ENCODE results near the gene MS4A7.
"Not testable (repeated sequence)": the region's sequence is repeated elsewhere in the genome, so short reads cannot be mapped to it uniquely, and the experiment has no call there.

The MS4A7 gene

DNA sequence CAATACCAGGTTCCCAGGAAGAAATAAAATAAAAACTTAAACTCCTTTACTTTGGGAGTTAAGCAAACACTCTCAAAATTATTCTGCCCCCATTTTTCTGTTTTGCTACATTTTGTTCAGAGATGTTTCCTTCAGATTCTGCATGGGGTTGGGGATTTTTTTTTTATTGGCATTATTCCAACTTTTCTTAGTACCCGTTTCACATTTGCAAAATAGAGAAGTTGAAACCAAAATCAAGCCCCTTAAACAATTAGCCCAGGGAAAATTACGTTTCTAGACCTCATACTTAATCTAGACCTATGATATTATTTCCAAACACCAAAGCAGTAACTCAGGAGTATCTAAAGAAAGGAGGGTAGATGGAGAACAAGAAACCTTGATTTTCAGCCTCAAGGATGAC, 20.6 kb upstream of the MS4A7 start:
- TF ChIP-seq, protein P1, sequence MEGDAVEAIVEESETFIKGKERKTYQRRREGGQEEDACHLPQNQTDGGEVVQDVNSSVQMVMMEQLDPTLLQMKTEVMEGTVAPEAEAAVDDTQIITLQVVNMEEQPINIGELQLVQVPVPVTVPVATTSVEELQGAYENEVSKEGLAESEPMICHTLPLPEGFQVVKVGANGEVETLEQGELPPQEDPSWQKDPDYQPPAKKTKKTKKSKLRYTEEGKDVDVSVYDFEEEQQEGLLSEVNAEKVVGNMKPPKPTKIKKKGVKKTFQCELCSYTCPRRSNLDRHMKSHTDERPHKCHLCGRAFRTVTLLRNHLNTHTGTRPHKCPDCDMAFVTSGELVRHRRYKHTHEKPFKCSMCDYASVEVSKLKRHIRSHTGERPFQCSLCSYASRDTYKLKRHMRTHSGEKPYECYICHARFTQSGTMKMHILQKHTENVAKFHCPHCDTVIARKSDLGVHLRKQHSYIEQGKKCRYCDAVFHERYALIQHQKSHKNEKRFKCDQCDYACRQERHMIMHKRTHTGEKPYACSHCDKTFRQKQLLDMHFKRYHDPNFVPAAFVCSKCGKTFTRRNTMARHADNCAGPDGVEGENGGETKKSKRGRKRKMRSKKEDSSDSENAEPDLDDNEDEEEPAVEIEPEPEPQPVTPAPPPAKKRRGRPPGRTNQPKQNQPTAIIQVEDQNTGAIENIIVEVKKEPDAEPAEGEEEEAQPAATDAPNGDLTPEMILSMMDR (IDR thresholded peaks at IDR 0.05; ENCODE audit: low read depth, low read length, missing control alignments): no peak
- no peak overlapping the region for H3K4me3 ChIP-seq (ENCODE audit: low read depth, low read length)
- in situ Hi-C loops (cut with HindIII; ENCODE audit: low sequenced_read_pairs): no loop called here
- no peak for DNase-seq (ENCODE audit: low read depth)

DNA sequence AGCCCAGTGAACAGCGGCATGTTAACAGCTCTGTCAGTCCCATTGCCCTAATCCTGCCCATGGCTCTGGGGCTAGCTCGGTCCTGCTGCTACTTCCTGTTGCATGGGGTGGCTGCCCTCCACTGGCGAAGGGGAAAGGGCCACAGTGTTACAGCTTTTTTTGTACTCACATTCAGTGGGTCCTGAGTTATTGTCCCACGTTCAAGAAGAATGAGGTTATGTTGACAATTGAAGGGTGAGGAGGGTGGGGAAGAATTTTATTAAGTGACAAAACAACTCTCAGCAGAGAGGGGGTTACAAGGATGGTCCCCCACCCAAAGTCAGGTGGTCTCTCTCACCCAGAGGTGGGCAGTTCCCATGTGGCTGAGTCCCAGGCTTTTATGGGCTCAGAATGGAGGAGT, 17.7 kb upstream of the MS4A7 start:
- no peak for DNase-seq (ENCODE audit: low read depth)
- H3K4me3 ChIP-seq (ENCODE audit: low read depth, low read length): no peak overlapping the region
- in situ Hi-C loops (cut with HindIII; ENCODE audit: low sequenced_read_pairs): no loop called here
- TF ChIP-seq, protein P1 (IDR thresholded peaks at IDR 0.05; ENCODE audit: low read depth, low read length, missing control alignments): no peak

DNA sequence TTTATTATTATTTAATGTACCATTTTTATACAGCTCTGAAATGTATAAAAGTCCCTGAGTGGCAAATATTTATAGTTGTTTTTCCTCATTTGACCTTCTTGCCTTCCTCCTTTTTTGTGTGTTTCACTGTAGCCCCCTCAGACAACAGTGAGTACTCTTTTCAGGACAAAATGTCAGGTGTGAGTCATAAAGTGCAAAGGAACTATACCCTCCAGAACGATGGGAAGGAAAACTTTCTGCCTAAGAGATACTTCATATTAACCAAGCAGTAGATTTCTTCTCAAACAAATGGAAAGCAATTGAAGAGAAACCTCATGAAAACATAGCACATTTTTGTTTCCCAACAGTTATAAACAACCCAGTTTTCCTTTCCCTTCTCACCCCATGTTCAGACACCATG, 16.1 kb upstream of the MS4A7 start:
- no peak for DNase-seq (ENCODE audit: low read depth)
- in situ Hi-C loops (cut with HindIII; ENCODE audit: low sequenced_read_pairs): no loop called here
- H3K4me3 ChIP-seq (ENCODE audit: low read depth, low read length): no peak overlapping the region
- TF ChIP-seq, protein P1 (IDR thresholded peaks at IDR 0.05; ENCODE audit: low read depth, low read length, missing control alignments): no peak

DNA sequence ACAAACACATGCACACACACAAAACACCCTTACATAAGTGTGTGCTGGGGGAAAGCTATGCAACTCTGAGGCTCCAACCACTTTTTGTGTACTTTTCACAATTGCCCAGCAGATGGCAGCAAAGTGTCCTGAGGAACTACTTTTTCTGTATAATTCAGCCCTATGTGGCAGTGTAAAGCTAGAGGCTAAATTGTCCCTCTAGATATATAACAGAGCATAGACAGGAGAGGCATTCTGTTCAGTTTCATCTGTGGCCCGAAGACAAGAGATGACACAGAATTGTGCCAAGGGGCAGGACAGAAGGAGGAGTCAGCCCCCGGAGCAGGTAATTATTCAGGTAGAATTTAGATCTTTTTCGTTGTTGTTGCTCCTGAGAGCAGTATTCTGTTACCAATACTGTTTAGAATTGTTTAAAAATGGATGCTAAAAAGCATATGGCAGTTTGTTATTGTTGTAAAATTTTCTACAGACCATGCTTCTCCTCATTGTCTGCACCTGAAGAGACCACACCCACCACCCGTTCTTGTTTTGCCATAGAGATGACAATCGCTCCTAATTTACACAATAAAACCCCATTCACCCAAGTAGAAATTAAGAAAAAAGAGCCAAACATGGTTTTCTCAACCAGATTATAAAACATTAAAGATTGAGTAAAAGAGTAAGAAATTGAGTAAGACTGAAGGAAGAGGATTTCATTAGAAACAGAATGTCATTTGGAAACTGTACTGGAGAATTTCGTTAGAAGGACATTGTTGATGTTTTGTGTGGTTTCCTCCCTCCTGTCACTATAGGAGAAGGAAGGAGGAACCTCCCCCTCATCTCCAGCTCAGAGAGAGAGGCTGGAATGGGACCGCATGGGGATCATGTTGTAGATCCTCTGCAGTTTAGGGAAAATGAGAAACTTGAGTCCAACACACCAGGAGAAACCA, 14.5 kb upstream of the MS4A7 start:
- in situ Hi-C loops (cut with HindIII; ENCODE audit: low sequenced_read_pairs): no loop called here
- peak; percentile 31 for DNase-seq (ENCODE audit: low read depth)
- TF ChIP-seq, protein P1 (IDR thresholded peaks at IDR 0.05; ENCODE audit: low read depth, low read length, missing control alignments): peak; percentile 75
- no peak overlapping the region for H3K4me3 ChIP-seq (ENCODE audit: low read depth, low read length)

DNA sequence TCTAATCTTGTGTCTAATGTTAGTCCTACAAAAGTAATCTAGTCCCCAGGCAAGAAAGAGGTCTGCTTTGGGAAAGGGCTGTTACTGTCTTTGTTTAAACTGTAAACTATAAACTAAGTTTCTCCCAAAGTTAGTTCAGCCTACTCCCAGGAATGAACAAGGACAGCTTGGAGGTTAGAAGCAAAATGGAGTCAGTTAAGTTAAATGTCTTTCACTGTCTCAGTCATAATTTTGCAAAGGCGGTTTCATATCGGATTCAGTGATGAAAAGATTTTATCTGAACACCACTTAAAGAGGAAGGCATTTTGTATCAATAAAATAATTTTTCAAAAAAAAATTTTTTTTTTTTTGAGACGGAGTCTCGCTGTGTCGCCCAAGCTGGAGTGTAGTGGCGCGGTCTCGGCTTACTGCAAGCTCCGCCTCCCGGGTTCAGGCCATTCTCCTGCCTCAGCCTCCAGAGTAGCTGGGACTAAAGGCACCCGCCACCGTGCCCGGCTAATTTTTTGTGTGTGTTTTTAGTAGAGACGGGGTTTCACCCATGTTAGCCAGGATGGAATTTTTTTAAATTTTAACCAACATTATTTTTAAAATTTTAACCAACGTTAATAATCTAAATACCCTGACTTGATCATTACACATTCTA, 11.9 kb upstream of the MS4A7 start:
- DNase-seq (ENCODE audit: low read depth); in situ Hi-C loops (cut with HindIII; ENCODE audit: low sequenced_read_pairs); H3K4me3 ChIP-seq (ENCODE audit: low read depth, low read length): not testable (repeated sequence)

DNA sequence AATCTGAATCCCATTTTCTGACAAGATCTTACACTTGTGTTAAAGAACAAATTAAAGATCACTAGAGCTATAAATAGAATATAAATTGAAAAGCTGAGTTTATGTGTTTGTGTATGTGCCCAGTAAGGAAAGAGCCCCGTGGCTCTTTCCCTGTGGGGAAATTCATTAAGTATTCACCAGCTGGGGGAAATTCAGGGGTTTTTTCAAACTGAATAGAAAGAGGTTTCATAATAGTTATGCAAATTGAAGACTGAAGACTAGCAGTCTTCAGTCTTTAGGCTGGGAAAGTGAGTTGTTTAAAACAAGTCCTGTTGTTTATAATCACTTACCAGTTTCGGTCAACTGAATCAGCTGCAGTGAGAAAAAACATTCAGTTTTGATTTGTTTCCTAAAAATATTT, 11.3 kb upstream of the MS4A7 start:
- in situ Hi-C loops (cut with HindIII; ENCODE audit: low sequenced_read_pairs): no loop called here
- H3K4me3 ChIP-seq (ENCODE audit: low read depth, low read length): no peak overlapping the region
- TF ChIP-seq, protein P1 (IDR thresholded peaks at IDR 0.05; ENCODE audit: low read depth, low read length, missing control alignments): no peak
- DNase-seq (ENCODE audit: low read depth): no peak

DNA sequence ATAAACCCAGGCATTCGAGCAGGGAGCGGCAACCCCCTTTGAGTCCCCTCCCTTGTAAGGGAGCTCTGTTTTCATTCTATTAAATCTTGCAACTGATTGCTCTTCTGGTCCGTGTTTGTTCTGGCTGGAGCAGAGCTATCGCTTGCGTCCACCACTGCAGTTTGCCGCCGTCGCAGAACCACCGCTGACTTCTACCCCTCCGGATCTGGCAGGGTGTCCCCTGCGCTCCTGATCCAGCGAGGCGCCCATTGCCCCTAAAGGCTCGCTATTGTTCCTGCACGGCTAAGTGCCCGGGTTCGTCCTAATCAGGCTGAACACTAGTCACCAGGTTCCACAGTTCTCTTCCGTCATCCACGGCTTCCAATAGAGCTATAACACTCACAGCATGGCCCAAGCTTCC, 10.4 kb upstream of the MS4A7 start:
- H3K4me3 ChIP-seq (ENCODE audit: low read depth, low read length): no peak overlapping the region
- TF ChIP-seq, protein P1 (IDR thresholded peaks at IDR 0.05; ENCODE audit: low read depth, low read length, missing control alignments): no peak
- no peak for DNase-seq (ENCODE audit: low read depth)
- in situ Hi-C loops (cut with HindIII; ENCODE audit: low sequenced_read_pairs): no loop called here
